Prostate gland (tissue), 2 donors: ENCODE results near the gene ENTPD5. TPM values are rescaled to one million over a fixed set of nuclear protein-coding genes. Genes with fewer than 3 reads are reported as not detected.
A peak's percentile ranks its signal among the peaks of the same experiment; 100 is the strongest.

Experiments used
- DNase-seq: peaks from one replicate; pipeline ENCODE4 v3.0.0-alpha.2; 2019; ENCODE audit warnings: low spot score
- H3K27ac ChIP-seq, 2 donors: fragments of 200-600 bp; sonication (generic); 2 replicates each; pipeline ENCODE4 v1.5.1; 2017 to 2019
- H3K27me3 ChIP-seq: fragments of 200-600 bp; sonication (generic); replicated peaks from 2 replicates; pipeline ENCODE4 v1.5.1; 2019; ENCODE audit not compliant: insufficient read depth
- H3K36me3 ChIP-seq, 2 donors: fragments of 200-600 bp; sonication (generic); 1 replicate in 1 of 2; 2 replicates in 1 of 2; pipeline versions ENCODE4 v1.5.1 to v1.8.1; 2017 to 2019
- H3K4me1 ChIP-seq: fragments of 200-600 bp; sonication (generic); replicated peaks from 2 replicates; pipeline ENCODE4 v1.5.1; 2019
- H3K4me3 ChIP-seq, 2 donors: fragments of 200-600 bp; sonication (generic); 2 replicates each; pipeline ENCODE4 v1.5.1; 2017 to 2019
- H3K9me3 ChIP-seq: fragments of 200-600 bp; sonication (generic); 2 replicates; pipeline ENCODE4 v1.5.1; 2017
- POLR2A ChIP-seq: fragments of 450-650 bp; IDR thresholded peaks from one replicate; pipeline ENCODE4 v1.6.1; 2016; ENCODE audit warnings: antibody characterized with exemption, mild to moderate bottlenecking
- POLR2AphosphoS5 ChIP-seq: sonication (generic); formaldehyde crosslinking; IDR thresholded peaks from one replicate; pipeline ENCODE4 v1.6.1; 2017; ENCODE audit warnings: antibody characterized with exemption
- WGBS: methylation state at CpG from one replicate; pipeline ENCODE4 v1.1.5; 2018; 5-methylcytosine and 5-hydroxymethylcytosine counted together
- intact Hi-C: fragments of 100-400 bp; cut with DNase I; formaldehyde crosslinking; loops from one replicate; pipeline ENCODE4 v1.14.2; 2022
- total RNA-seq, 2 donors: library from RNA; depleted of rRNA; stranded (reverse); fragments of >200 nt; gene quantifications; one replicate each; pipeline ENCODE4 v1.1.0, GENCODE V29; 2016
- TF ChIP-seq, protein P1 (sequence below), 4 experiments: fragments of 200-600 bp in 2 of 4; fragments of 450-650 bp in 2 of 4; sonication (generic) in 2 of 4; IDR thresholded peaks; 1 replicate in 3 of 4; 2 replicates in 1 of 4; pipeline ENCODE4 v1.5.1; 2016 to 2019; ENCODE audit warnings: antibody characterized with exemption in 4 of 4, mild to moderate bottlenecking in 2 of 4, moderate library complexity in 2 of 4

ENTPD5 gene
- total RNA-seq, 2 donors from 2014 or later: 33.4 to 63.6 TPM

DNA sequence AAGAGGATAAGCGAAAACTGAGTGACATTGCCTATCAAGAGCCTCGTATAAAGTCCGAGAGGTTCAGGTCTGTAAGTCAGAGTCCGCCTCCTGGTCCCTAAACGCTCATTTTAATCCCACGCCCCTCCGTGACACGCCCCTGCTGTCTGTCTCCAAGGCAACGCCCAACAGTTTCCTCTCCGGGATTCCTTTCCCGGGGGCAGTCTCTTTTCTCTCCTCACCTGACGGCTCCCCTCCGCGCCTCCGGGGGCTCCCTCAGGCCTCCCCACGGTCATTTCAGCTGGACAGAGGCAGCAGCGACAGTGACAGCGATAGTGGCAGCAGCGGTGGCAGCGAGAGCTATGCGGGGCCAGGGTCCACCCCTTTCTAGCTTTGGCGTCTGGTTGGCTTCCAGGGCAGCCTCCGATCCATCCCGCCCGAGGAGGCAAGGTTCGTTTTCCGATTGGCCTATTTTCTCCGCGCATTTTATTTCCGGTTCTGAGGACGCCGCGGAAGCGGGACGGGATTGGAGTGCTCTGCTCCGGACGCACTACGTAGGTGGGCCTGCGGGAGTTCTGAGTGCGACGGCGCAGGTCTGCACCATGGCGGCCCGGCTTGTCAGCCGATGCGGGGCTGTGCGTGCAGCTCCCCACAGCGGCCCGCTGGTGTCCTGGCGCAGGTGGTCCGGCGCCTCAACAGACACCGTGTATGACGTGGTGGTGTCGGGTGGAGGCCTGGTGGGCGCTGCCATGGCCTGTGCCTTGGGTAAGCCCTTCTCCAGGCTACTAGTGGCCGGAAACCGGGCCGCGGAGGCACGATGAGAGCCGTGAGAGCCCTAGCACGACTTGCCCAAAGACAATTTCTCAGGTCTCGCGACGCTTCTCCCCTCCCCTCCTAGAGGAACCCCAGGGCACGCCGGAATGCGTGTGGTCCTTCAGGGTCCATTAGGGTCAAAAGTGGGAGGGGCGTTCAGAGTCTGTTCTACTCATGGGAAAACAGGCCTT is 69.0 kb downstream of the ENTPD5 start, which contains the start of the genes COQ6 and FAM161B:
TSS of gene COQ6 (plus strand) at position 551 of the 983 bp plus-strand sequence. CDS start at position 582, 31 bp downstream.
TSS of gene FAM161B (minus strand) at position 343 of the 983 bp plus-strand sequence. CDS start at position 275, 68 bp downstream.
- under 1% methylated on average over 50 of the region's 70 CpGs for WGBS
- peaks cover 0 to 1% of the 10 kb centered on the region in 2 donors for H3K36me3 ChIP-seq
- no peaks in the 10 kb centered on the region for H3K27me3 ChIP-seq
- intact Hi-C loops: loop anchor here (10.0 kb wide), 1 partner anchor 225 kb away; no protein-coding TSS in a partner anchor
- no peaks in the 10 kb centered on the region for H3K9me3 ChIP-seq
- H3K4me3 ChIP-seq: peak within 1 kb of the TSS; percentile 61 to 83
- TF ChIP-seq, protein P1, sequence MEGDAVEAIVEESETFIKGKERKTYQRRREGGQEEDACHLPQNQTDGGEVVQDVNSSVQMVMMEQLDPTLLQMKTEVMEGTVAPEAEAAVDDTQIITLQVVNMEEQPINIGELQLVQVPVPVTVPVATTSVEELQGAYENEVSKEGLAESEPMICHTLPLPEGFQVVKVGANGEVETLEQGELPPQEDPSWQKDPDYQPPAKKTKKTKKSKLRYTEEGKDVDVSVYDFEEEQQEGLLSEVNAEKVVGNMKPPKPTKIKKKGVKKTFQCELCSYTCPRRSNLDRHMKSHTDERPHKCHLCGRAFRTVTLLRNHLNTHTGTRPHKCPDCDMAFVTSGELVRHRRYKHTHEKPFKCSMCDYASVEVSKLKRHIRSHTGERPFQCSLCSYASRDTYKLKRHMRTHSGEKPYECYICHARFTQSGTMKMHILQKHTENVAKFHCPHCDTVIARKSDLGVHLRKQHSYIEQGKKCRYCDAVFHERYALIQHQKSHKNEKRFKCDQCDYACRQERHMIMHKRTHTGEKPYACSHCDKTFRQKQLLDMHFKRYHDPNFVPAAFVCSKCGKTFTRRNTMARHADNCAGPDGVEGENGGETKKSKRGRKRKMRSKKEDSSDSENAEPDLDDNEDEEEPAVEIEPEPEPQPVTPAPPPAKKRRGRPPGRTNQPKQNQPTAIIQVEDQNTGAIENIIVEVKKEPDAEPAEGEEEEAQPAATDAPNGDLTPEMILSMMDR (IDR thresholded peaks at IDR 0.05): peak in 3 of 4 experiments; percentile 5 to 27 (median 15)
- TF ChIP-seq POLR2A: peak; percentile 54
- peak; percentile 96 for TF ChIP-seq POLR2AphosphoS5
- peak within 1 kb of the TSS; percentile 81 to 82 for H3K27ac ChIP-seq
- peaks cover 12% of the 10 kb centered on the region for H3K4me1 ChIP-seq
- DNase-seq: peak; percentile 94

DNA sequence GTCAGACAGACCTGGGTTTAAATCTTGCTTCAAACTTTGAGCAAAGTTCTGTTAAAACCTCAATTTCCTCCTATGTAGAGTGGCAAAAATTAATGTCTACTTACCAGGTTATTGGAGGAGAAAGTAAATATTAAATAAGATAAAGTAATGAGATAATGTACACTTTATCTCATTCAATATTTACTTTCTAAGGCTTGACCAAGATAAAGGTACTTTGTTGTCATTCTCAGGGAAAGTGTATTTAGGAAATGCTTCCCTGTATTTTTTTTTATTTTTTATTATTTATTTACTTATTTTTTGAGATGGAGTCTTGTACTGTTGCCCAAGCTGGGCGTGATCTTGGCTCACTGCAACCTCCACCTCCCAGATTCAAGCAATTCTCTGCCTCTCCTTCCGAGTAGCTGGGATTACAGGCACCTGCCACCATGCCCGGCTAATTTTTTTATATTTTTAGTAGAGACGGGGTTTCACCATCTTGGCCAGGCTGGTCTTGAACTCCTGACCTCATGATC is 73.9 kb downstream of the ENTPD5 start:
- Histone ChIP-seq H3K27ac (no peak overlapping the region), H3K4me1 (peaks cover 9% of the 10 kb centered on the region), H3K4me3 (no peak overlapping the region), H3K9me3 (no peaks in the 10 kb centered on the region), H3K27me3 (no peaks in the 10 kb centered on the region), H3K36me3 (no peaks in the 10 kb centered on the region)
- WGBS: 40% methylated on average over 4 of the region's 4 CpGs
- TF ChIP-seq, protein P1 (IDR thresholded peaks at IDR 0.05): no peak
- TF ChIP-seq POLR2A (no peak), POLR2AphosphoS5 (peak; percentile 31)
- peak; percentile 50 for DNase-seq
- intact Hi-C loops: no loop called here

DNA sequence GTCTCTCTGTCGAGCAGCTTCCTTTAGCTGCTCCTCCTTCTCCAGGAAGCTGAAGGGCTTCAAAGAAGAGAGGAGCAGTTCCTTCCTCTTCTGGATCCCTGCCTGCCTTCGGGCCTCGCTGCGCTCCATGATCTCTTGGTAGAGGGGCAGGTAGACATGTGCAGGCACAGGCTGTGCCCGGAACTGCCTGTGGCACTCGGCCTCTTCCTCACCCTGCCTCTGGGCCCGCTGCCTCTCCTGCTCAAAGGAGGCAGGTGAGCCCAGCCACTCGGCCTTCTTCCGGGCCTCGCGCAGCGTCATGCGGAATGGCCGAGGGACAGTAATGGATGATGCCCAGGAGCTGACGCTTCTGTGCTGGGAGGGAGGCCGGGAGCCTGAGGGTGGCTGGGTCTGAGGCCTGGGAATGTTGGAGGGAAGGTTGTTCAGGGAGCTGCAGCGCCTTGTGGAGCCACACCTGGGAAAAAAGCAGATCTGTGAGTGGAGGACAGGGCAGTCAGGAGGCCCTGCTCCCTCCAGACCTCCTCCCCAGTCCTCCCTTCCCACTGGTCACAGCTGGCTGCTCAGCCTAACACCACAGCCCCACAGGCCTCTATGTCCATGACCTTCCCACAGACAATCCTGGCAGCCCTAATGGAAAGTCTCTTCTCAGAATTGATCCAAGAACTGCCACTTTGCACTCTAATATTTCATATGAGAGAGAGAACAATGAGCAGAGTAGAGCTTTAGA is 74.5 kb downstream of the ENTPD5 start:
- WGBS: 75% methylated on average over 17 of the region's 17 CpGs
- H3K36me3 ChIP-seq: no peaks in the 10 kb centered on the region
- H3K4me1 ChIP-seq: peaks cover 9% of the 10 kb centered on the region
- no peak overlapping the region for H3K27ac ChIP-seq
- peak; percentile 5 for DNase-seq
- no peaks in the 10 kb centered on the region for H3K9me3 ChIP-seq
- H3K4me3 ChIP-seq: no peak overlapping the region
- TF ChIP-seq, protein P1 (IDR thresholded peaks at IDR 0.05): no peak
- TF ChIP-seq POLR2AphosphoS5: no peak
- TF ChIP-seq POLR2A: no peak
- intact Hi-C loops: no loop called here
- H3K27me3 ChIP-seq: no peaks in the 10 kb centered on the region

DNA sequence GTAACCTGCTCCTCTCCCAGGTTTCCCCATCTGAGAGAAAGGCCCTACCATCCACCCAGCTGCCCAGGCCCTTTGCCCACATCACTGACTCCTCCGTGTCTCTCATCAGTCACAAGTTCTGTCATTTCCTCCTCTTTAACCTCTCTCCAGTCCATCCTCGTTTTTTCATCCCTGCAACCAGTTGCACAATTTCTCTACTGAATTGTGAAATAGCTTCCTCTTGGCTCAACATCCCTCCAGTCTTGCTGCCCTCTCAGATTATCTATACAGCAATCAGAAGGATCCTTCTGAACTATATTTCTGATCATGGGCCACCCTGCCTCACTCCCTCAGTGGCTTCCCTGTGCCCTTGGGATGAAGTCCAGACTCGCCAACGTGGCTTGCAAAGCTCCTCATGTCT is 76.0 kb downstream of the ENTPD5 start:
- H3K36me3 ChIP-seq: no peaks in the 10 kb centered on the region
- peak; percentile 27 for DNase-seq
- H3K4me1 ChIP-seq: peaks cover 9% of the 10 kb centered on the region
- peak; percentile 65 for TF ChIP-seq POLR2AphosphoS5
- no peak for TF ChIP-seq POLR2A
- TF ChIP-seq, protein P1 (IDR thresholded peaks at IDR 0.05): no peak
- H3K27ac ChIP-seq: no peak overlapping the region
- 43% methylated on average over 4 of the region's 4 CpGs for WGBS
- intact Hi-C loops: no loop called here
- H3K9me3 ChIP-seq: no peaks in the 10 kb centered on the region
- H3K4me3 ChIP-seq: no peak overlapping the region
- no peaks in the 10 kb centered on the region for H3K27me3 ChIP-seq
